HTR-8/SVneo (cell line): ENCODE results near the gene EXOC6B.
"Not testable (repeated sequence)": the region's sequence is repeated elsewhere in the genome, so short reads cannot be mapped to it uniquely, and the experiment has no call there.

ENCODE experiments used
- DNase-seq: peaks from one replicate; pipeline ENCODE4 v3.0.0; 2011; ENCODE audit warnings: low spot score, mixed read lengths; ENCODE audit not compliant: insufficient read length
- FAIRE-seq: peaks from 2 replicates; lab custom pipeline; 2011; peaks lifted over from hg19 to GRCh38; lab: Jason Lieb, UNC

EXOC6B gene

GRCh38 chr2:72694715-72695496 is 130.9 kb downstream of the EXOC6B start:
- peak; percentile 87 for FAIRE-seq

GRCh38 chr2:72689579-72690195 is 136.1 kb downstream of the EXOC6B start:
- FAIRE-seq (no peak), DNase-seq (no peak)

More at GRCh38 chr2:72694715-72695496, 130.9 kb downstream of the EXOC6B start:
- DNase-seq = peak; percentile 63

GRCh38 chr2:72685638-72686213 is 140.1 kb downstream of the EXOC6B start:
- no peak for DNase-seq
- FAIRE-seq = peak; percentile 13

DNA sequence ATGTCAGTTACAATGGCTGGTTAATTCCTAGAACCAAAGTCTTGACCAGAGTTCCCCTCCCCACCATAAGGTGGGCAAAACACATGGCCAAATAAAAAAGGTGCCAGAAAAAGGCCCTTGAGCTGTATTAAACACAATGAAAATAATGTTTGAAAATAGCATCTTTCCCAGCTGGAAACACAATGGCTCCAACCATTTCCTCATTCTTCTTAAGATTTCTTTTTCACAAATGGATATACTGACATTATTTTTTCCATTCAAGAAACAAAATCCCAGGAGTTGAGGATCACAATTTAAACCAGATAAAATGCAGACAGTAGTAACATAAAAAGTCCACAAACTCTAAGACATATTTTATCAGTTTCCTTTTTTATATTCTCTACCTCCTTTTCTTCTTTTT is 143.8 kb downstream of the EXOC6B start:
- FAIRE-seq (no peak), DNase-seq (no peak)

DNA sequence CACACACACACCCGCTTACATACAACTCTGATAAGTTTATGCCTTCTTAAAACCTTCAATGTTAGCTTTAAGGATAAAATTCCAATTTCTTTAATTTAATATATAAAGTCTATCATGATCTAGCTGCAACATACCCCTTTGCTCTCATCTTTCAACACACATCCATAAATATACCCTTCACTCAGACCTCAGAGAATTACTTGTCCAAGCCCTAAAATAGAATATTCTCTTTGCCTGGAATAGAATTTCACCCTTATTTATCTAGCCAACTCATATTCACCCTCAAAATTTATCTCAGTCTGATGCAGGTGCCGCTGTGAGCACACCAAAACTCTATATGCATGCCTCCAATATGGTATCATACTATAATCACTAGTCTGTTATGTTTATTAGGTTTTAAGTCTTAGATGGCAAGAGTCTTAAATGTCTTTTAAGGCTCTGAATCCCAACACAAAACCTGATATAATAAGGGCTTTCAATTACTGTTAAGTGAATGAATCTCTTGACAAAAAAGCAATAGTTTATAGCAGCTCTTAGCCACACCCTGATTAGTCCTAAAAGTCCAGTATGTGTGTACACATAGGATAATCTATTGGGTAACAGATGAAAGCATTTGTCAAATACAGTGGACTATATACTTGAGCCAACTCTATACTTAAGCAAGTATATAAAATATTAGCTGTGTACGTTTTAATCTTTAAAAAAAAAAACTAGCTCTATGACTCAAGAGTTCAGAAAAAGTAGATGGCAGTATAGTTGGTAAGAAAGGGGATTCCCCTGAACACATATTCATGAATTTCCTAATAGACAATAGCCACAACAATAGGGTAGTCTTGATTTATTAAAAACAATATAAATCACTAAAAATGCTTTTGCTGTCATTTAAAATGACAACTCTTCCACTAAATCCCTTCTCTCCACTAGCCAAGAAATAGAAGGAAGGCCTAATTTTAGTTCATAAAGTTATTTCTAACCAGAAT is 144.5 kb downstream of the EXOC6B start:
- DNase-seq = no peak
- FAIRE-seq = no peak

DNA sequence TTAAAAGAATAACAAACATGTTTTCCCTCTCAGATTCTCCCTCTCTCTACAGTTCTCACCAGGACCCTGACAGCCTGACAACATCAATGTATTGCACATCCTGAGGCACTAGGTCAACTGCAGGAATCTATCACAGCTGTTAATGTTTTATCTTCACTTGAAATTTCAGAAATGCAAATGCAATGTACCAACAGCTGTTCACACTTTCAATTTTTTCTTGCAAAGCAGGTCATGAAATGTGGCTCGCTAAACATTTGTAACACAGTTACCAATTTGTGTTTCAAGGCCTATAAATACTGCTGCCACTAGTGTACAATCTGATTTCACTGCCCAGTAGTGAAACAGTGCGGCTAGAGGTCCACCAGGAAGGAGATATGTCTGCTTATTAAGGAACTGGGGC is 147.8 kb downstream of the EXOC6B start:
- DNase-seq (no peak), FAIRE-seq (no peak)

GRCh38 chr2:72676341-72677025 is 149.3 kb downstream of the EXOC6B start:
- FAIRE-seq = no peak
- no peak for DNase-seq

DNA sequence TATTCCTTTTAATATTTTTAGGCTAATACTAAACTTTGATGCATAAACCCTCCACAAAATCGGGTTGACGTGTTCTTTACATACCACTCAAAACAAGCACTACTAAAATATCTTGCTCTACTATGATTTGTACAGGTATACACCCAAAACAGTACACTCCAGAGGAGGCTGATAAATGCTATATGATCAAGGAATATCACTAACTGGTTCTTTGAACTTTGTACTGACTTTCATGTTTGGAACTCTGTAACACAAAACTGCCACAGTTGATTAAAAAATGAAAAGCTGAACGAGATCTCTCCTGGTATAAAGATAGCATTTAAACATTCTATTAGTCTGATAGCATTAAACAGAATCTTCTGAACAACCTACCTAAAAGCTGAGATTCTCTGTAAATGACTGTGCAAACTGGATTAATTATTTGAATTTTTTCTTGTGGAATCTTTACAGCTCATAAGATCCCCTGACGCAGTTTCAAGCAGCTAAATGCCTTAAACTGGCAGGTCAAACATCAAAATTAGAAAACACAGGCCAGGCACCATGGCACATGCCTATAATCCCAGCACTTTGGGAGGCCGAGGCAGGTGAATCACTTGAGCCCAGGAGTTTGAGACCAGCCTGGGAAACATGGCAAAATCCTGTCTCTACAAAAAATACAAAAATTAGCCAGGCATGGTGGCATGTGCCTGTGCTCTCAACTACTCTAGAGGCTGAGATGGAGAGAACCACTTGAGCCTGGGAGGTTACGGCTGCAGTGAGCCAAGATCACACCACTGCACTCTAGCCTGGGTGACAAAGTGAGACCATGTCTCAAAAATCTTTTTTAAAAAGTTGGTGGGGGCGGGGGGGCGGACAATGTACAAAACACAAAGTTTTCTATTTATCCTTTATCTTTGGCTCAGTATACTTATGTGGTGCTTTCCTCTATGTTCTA is 150.6 kb downstream of the EXOC6B start:
- FAIRE-seq (no peak), DNase-seq (no peak)

GRCh38 chr2:72673279-72673678 is 152.6 kb downstream of the EXOC6B start:
- FAIRE-seq (no peak), DNase-seq (no peak)

DNA sequence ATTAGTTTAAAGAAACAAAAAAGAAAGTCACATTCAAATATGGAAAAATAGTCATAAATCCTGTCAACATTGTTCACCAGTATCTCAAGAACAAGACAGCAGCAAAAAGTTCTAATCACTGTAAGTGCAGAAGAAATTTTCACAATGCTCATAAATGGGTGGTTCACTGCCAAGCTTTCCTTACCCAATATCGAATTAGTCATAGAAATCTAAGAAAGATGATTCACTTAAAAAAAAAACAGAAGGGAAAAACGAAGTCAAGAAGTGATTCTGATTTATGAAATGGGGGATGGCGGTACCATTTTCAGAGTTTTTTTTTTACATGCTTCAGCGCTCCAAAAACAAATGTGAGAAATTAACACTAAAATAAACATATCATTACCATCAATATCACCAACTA is 156.7 kb downstream of the EXOC6B start:
- DNase-seq (peak; percentile 45), FAIRE-seq (no peak)

GRCh38 chr2:72668647-72669046 is 157.2 kb downstream of the EXOC6B start:
- FAIRE-seq (no peak), DNase-seq (no peak)

DNA sequence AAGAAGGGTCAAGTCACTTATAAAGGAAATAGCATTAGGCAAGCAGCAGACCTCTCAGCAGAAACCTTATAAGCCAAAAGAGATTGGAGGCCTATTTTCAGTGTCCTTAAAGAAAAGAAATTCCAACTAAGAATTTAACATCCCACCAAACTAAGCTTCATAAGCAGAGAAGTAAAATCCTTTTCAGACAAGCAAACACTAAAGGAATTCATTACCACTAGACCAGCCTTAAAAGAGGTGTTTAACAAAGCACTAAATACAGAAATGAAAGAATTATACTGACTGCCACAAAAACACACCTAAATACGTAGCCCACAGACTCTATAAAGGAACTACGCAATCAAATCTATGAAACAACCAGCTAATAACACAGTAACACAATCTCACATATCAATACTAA is 160.4 kb downstream of the EXOC6B start:
- DNase-seq (no peak), FAIRE-seq (no peak)

DNA sequence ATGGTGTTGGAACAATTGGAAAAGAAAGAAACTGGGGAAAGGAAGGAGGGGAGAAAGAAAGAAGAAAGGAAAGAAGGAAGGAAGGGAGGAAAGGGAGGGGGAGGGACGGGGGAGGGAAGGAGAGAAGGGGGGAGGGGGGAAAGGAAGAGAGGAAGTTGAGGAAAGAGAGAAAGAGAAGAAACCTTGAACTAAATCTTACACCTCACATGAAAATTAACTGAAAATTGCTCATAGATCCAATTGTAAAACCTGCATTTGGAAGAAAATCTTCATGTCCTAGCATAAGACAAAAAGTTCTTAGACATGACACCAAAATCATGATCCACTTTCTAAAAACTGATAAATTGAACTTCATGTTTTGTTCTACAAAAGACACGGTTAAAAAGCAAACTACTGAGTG is 163.8 kb downstream of the EXOC6B start:
- DNase-seq (no peak), FAIRE-seq (no peak)

DNA sequence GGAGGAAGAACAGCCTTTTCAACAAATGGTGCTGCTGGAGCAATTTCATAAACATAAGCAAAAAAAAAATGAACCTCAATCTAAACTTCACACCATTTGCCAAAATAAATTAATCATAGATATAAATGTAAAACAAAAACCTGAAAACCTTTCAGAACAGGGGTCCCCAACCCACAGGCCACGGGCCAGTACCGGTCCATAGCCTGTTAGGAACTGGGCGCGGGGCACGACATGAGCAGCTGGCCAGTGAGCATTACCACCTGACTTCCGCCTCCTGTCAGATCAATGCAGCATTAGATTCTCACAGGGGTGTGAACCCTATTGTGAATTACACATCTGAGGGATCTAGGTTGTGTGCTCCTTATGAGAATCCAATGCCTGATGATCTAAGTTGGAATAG is 176.0 kb downstream of the EXOC6B start:
- no peak for DNase-seq
- no peak for FAIRE-seq

DNA sequence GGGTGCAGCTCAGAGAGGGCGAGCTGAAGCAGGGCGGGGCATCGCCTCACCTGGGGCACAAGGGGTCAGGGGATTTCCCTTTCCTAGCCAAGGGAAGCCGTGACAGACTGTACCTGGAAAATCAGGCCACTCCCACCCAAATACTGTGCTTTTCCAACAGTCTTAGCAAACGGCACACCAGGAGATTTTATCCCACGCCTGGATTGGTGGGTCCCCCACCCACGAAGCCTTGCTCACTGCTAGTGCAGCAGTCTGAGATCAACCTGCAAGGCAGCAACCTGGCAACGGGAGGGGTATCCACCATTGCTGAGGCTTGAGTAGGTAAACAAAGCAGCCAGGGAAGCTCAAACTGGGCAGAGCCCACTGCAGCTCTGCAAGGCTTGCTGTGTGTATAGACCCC is 184.6 kb downstream of the EXOC6B start:
- FAIRE-seq, DNase-seq: not testable (repeated sequence)

DNA sequence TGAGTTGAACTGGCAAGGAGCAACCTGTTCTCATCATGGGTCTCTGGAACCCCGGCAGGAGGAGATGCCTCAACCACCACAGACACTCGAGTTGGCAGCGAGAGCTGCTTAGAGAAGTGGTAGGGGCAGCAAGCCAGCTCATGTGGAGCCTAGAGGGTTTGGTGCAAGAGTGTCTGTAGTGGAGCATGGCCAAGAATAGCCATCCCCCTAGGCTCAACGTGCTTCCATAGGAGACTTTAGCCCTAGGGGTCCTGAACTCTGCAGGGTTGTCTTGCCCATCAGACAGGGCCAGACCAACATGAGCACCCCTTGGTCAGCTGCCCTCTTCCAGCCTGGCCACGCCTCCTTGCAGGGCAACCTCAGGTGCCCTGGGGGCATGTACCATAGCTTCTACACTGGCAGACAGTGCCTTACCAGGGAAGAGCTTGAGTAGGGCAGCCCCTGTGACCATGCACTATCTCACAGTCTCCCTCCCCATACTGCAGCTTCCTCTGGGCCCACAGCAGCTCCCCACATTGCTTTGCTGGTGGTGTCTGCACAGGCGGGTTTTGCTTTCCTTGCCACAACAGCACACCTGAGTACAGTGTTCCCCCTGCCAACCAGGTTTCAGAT is 187.1 kb downstream of the EXOC6B start:
- FAIRE-seq = no peak

GRCh38 chr2:72636210-72636609 is 189.6 kb downstream of the EXOC6B start:
- DNase-seq (no peak), FAIRE-seq (no peak)

More for the DNA sequence above, 187.1 kb downstream of the EXOC6B start:
- no peak for DNase-seq

DNA sequence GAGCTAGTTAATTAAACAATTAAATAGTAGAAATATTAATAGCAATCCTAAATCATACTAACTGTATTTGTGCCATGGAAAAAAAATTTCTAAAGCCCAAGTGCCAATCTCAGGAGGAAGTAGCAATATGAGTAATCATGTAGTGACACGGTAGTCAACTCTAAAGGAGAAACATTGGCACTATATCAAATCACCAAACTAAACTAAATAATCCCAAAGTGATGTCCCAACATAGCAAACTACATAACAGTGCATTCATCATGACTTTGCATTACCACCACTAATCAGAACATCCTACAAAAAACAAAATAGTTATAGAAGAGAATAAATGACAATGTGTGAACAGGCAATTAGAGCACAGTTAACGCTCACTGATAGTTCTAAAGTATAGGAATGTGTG is 195.1 kb downstream of the EXOC6B start:
- FAIRE-seq = no peak
- DNase-seq = no peak
